PC-9 (cell line): Measurements from ENCODE around the gene GBE1.

Source experiments
- EZH2 ChIP-seq: fragments of 200-600 bp; sonication (generic); IDR thresholded peaks from 2 replicates; pipeline ENCODE4 v1.8.0; 2017; ENCODE audit warnings: antibody characterized with exemption, low read depth
- TF ChIP-seq, protein P1 (sequence below): fragments of 200-600 bp; sonication (generic); conservative IDR thresholded peaks from 2 replicates; pipeline ENCODE4 v1.6.1; 2017; ENCODE audit warnings: mixed run types, antibody characterized with exemption, mild to moderate bottlenecking, moderate library complexity

GRCh38 chr3:81621277-81621676, 140.2 kb downstream of the GBE1 start:
- TF ChIP-seq, protein P1, sequence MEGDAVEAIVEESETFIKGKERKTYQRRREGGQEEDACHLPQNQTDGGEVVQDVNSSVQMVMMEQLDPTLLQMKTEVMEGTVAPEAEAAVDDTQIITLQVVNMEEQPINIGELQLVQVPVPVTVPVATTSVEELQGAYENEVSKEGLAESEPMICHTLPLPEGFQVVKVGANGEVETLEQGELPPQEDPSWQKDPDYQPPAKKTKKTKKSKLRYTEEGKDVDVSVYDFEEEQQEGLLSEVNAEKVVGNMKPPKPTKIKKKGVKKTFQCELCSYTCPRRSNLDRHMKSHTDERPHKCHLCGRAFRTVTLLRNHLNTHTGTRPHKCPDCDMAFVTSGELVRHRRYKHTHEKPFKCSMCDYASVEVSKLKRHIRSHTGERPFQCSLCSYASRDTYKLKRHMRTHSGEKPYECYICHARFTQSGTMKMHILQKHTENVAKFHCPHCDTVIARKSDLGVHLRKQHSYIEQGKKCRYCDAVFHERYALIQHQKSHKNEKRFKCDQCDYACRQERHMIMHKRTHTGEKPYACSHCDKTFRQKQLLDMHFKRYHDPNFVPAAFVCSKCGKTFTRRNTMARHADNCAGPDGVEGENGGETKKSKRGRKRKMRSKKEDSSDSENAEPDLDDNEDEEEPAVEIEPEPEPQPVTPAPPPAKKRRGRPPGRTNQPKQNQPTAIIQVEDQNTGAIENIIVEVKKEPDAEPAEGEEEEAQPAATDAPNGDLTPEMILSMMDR, result no peak
- no peak for TF ChIP-seq EZH2
